GM12878 (cell line): ENCODE data around the gene GNAL.

Source experiments
- CBX5 ChIP-seq: sonication (generic); IDR thresholded peaks from 2 replicates; pipeline ENCODE4 v1.6.1; 2016; ENCODE audit warnings: low read depth, moderate library complexity, mild to moderate bottlenecking, inconsistent platforms
- DPF2 ChIP-seq: fragments of 450-650 bp; IDR thresholded peaks from 2 replicates; pipeline ENCODE4 v1.6.1; 2017; ENCODE audit warnings: mild to moderate bottlenecking
- GABPA ChIP-seq: IDR thresholded peaks from 2 replicates; pipeline ENCODE4 v1.6.1; 2014; ENCODE audit warnings: antibody characterized with exemption, low read depth, mild to moderate bottlenecking, inconsistent platforms
- HDGF ChIP-seq: fragments of 450-650 bp; IDR thresholded peaks from 2 replicates; pipeline ENCODE4 v1.6.1; 2016; ENCODE audit warnings: antibody characterized with exemption
- NR2C2 ChIP-seq: IDR thresholded peaks from 2 replicates; pipeline ENCODE4 v1.6.1; 2011; ENCODE audit warnings: borderline replicate concordance, low read depth; ENCODE audit not compliant: control insufficient read depth, insufficient read length
- RAD21 ChIP-seq: IDR thresholded peaks from 2 replicates; pipeline ENCODE4 v1.6.1; 2011; ENCODE audit warnings: mild to moderate bottlenecking, low read depth, low read length, moderate library complexity; ENCODE audit not compliant: insufficient read depth
- RB1 ChIP-seq: fragments of 450-650 bp; formaldehyde crosslinking; IDR thresholded peaks from 2 replicates; pipeline ENCODE4 v1.6.1; 2017; ENCODE audit warnings: mild to moderate bottlenecking, borderline replicate concordance
- SIX5 ChIP-seq: IDR thresholded peaks from 2 replicates; pipeline ENCODE4 v1.6.1; 2011; ENCODE audit warnings: mild to moderate bottlenecking, low read depth, low read length, moderate library complexity; ENCODE audit not compliant: severe bottlenecking
- TF ChIP-seq, protein P1 (sequence below): IDR thresholded peaks from 2 replicates; pipeline ENCODE4 v1.6.1; 2012; ENCODE audit warnings: low read depth, low read length, improper control_type of control experiment
- TF ChIP-seq, protein P2 (sequence below), 3 experiments: IDR thresholded peaks in 2 of 3; conservative IDR thresholded peaks in 1 of 3; 2 replicates each; pipeline ENCODE4 v1.5.1; 2011; ENCODE audit warnings: low read depth in 3 of 3, low read length in 3 of 3, mild to moderate bottlenecking in 3 of 3, control low read depth in 2 of 3, moderate library complexity in 2 of 3, inconsistent platforms in 1 of 3, mixed read lengths in 1 of 3; ENCODE audit not compliant: control insufficient read depth in 2 of 3, insufficient read depth in 1 of 3; ENCODE audit errors: extremely low read depth in 1 of 3

- TF ChIP-seq, protein P1, sequence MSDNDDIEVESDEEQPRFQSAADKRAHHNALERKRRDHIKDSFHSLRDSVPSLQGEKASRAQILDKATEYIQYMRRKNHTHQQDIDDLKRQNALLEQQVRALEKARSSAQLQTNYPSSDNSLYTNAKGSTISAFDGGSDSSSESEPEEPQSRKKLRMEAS, result no peak
- TF ChIP-seq HDGF (no peak), RB1 (no peak), NR2C2 (no peak), RAD21 (no peak), CBX5 (no peak), GABPA (no peak), SIX5 (no peak), DPF2 (no peak)
- TF ChIP-seq, protein P2, sequence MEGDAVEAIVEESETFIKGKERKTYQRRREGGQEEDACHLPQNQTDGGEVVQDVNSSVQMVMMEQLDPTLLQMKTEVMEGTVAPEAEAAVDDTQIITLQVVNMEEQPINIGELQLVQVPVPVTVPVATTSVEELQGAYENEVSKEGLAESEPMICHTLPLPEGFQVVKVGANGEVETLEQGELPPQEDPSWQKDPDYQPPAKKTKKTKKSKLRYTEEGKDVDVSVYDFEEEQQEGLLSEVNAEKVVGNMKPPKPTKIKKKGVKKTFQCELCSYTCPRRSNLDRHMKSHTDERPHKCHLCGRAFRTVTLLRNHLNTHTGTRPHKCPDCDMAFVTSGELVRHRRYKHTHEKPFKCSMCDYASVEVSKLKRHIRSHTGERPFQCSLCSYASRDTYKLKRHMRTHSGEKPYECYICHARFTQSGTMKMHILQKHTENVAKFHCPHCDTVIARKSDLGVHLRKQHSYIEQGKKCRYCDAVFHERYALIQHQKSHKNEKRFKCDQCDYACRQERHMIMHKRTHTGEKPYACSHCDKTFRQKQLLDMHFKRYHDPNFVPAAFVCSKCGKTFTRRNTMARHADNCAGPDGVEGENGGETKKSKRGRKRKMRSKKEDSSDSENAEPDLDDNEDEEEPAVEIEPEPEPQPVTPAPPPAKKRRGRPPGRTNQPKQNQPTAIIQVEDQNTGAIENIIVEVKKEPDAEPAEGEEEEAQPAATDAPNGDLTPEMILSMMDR (IDR thresholded peaks at IDR 0.05 in 2 of 3, conservative IDR thresholded peaks at IDR 0.05 in 1 of 3; ENCODE audit: control insufficient read depth in 2 of 3, extremely low read depth in 1 of 3, insufficient read depth in 1 of 3, low read depth in 3 of 3, low read length in 3 of 3), result no peak
Observed at GRCh38 chr18:11794195-11794594, 105.1 kb downstream of the GNAL start.
